IPS-18c (cell line): ENCODE measurements around the gene COX6A1.
"Not testable (repeated sequence)": the region's sequence is repeated elsewhere in the genome, so short reads cannot be mapped to it uniquely, and the experiment has no call there.

Source experiments
- H3K4me3 ChIP-seq: 2 replicates; pipeline ENCODE4 v1.7.0; 2013; ENCODE audit warnings: low read depth, mild to moderate bottlenecking, low read length, moderate library complexity; ENCODE audit not compliant: insufficient read depth
- H3K9me3 ChIP-seq: one replicate; pipeline ENCODE4 v1.6.1; 2013; ENCODE audit warnings: mild to moderate bottlenecking, low read length, moderate library complexity; ENCODE audit not compliant: control insufficient read depth, insufficient read depth

Gene COX6A1

GRCh38 chr12:120417917-120418580 lies 19.9 kb upstream of the COX6A1 start:
- Histone ChIP-seq H3K4me3 (no peak overlapping the region), H3K9me3 (no peaks in the 10 kb centered on the region)

- H3K4me3 ChIP-seq: no peak overlapping the region
- H3K9me3 ChIP-seq: no peaks in the 10 kb centered on the region
Observed at GRCh38 chr12:120421701-120422100, 16.2 kb upstream of the COX6A1 start.

GRCh38 chr12:120422892-120423456 lies 14.9 kb upstream of the COX6A1 start:
- Histone ChIP-seq H3K9me3 (peaks cover 3% of the 10 kb centered on the region), H3K4me3 (no peak overlapping the region)

GRCh38 chr12:120425797-120426196 lies 12.1 kb upstream of the COX6A1 start:
- Histone ChIP-seq H3K4me3 (no peak overlapping the region), H3K9me3 (peaks cover 3% of the 10 kb centered on the region)

- no peak overlapping the region for H3K4me3 ChIP-seq
- H3K9me3 ChIP-seq: peaks cover 3% of the 10 kb centered on the region
Observed at GRCh38 chr12:120428597-120429229, 9.2 kb upstream of the COX6A1 start.

- Histone ChIP-seq H3K4me3 (no peak overlapping the region), H3K9me3 (peaks cover 3% of the 10 kb centered on the region)
Observed at GRCh38 chr12:120429368-120429767, 8.5 kb upstream of the COX6A1 start.

- Histone ChIP-seq H3K4me3 (no peak overlapping the region), H3K9me3 (no peaks in the 10 kb centered on the region)
Observed at GRCh38 chr12:120432772-120433525, 5.0 kb upstream of the COX6A1 start.

- peak overlapping the region; percentile 89 for H3K4me3 ChIP-seq
- no peaks in the 10 kb centered on the region for H3K9me3 ChIP-seq
Observed at GRCh38 chr12:120438495-120439198, 734 bp downstream of the COX6A1 start.

GRCh38 chr12:120439646-120440247 lies 1.8 kb downstream of the COX6A1 start:
- H3K9me3 ChIP-seq: no peaks in the 10 kb centered on the region
- no peak overlapping the region for H3K4me3 ChIP-seq

GRCh38 chr12:120444676-120445075 lies 6.8 kb downstream of the COX6A1 start:
- Histone ChIP-seq H3K4me3 (no peak overlapping the region; the same call in 1 of the 2 replicates), H3K9me3 (no peaks in the 10 kb centered on the region)

GRCh38 chr12:120445911-120446843 lies 8.3 kb downstream of the COX6A1 start, which contains the start of the genes GATC and TRIAP1:
TSS of gene GATC (plus strand) at chr12:120446444. CDS start at chr12:120446481, 37 bp downstream.
TSS of gene TRIAP1 (minus strand) at chr12:120446384. CDS start at chr12:120446372, 12 bp downstream.
- Histone ChIP-seq H3K9me3 (no peaks in the 10 kb centered on the region), H3K4me3 (peak within 1 kb of the TSS; percentile 97)

GRCh38 chr12:120446844-120447178 lies 8.9 kb downstream of the COX6A1 start:
- not testable (repeated sequence) for H3K9me3 ChIP-seq
- H3K4me3 ChIP-seq: peak overlapping the region; percentile 97

- H3K4me3 ChIP-seq: no peak overlapping the region
- H3K9me3 ChIP-seq: no peaks in the 10 kb centered on the region
Observed at GRCh38 chr12:120447992-120448391, 10.1 kb downstream of the COX6A1 start.

- H3K4me3 ChIP-seq, H3K9me3 ChIP-seq: not testable (repeated sequence)
Observed at GRCh38 chr12:120452524-120452923, 14.6 kb downstream of the COX6A1 start.

GRCh38 chr12:120453060-120453750 lies 15.3 kb downstream of the COX6A1 start:
- Histone ChIP-seq H3K9me3 (no peaks in the 10 kb centered on the region), H3K4me3 (no peak overlapping the region)
